ENCODE results near the gene KSR2.
A peak's percentile ranks its signal among the peaks of the same experiment; 100 is the strongest.

KSR2 gene

DNA sequence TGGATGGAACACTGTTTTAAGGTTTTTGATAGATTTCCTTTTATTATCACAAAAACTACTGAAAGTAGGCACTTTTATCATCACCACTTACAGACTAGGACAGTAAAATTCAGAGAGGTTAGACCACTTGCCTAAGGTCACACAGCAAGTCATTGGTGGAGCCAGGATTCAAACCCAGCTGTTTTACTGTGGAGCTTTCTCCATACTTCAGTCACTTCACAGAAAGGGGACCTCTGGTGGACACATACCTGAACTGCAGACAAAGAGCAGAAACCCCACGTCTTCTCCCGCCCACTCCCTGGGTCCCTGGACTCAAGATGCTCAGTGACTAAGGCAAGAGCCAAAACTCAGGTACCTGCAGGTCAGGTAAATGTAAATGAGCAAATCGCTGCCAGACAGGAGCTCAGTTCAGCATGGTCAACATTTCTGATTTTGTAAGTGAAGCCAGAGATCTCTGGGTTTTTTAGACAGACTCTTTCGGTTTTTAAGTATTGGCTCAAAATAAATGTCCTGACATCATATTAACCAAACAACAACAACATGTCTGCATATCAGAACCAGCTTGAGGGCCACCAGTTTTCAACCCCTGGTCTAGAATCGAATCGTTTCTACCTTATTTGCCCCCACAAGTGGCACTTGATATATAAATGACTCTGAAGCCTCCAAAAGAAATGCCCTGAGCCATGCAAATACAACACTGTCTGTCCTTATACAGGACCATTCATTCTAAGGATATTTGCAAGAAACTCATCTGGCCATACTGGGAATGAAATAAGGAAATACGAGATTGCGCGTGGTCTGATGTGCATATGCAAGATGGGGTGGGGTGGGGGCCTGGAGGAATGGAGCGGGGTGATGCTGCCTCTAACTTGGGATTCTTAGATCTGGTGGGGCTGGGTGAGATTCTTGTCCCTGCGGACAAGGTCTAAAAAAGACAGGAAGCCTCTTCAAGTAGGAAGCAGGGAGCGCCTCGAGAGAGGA is 110.9 kb downstream of the KSR2 start:
- DNase-seq (ENCODE audit: low read depth): peak; percentile 25

DNA sequence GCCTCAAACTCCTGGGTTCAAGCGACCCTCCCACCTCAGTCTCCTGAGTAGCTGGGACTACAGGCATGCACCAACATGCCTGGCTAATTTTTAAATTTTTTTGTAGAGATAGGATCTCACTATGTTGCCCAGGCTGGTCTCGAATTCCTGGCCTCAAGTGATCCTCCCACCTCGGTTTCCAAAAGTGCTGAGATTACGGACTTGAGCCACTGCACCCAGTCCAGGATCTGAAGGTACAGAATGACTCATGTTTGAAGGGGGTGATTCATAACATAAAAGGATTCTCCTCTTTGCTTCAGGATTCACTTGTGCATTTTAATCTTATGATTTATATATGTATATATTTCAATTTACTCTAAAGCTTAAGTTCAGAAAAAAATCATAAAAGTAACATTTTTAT is 111.7 kb downstream of the KSR2 start:
- DNase-seq (ENCODE audit: low read depth): peak; percentile 5

DNA sequence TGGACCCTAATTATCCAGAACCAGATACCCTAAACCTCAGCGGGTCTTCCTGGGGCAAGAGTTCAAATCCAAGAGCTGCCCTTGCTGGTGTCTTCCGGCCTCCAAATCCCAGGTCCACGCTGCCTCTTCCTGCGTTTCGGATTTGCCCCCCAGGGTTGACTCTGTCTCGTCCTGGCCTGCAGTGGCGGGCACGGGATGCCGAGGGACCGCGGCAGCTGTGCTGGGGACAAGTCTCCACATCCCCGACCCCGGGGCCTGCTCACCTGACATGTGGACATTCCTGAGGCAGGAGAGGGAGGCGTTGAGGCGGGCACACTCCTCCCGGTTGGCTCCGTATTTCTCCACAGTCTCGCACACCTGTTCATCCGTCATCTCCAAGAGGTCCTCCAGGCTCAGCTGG is 113.6 kb downstream of the KSR2 start:
- DNase-seq (ENCODE audit: low read depth): no peak

DNA sequence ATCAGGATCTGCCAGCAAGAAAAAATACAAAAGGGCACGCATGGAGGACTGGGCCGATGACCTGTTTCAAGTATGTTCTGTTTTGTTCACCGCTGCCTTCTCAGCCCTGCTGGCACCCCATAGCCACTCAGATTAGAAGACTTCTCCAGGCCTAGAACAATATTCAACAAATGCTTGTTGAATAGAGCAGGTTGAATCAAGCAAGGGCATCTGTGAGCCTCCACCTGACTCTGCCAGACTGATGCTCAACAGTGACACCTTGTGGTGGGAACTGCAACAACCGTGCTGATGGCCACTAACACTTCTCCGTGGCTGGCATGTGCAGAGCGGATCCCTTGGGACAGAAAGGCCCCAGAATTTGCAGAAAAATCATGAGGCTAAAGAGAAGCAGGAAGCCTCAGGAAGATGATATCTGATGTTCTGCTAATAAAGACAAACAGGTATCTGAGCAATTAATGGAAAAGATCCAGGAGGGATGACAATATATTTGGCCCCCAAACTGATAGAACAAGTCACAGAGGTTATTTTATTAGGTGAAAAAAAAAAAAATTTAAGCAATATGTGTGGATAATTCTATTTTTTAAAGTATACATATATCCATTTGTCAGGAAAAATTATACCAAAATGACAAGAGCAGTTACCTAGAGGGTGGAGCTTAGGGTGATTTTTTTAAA is 114.3 kb downstream of the KSR2 start:
- DNase-seq (ENCODE audit: low read depth): peak; percentile 19

DNA sequence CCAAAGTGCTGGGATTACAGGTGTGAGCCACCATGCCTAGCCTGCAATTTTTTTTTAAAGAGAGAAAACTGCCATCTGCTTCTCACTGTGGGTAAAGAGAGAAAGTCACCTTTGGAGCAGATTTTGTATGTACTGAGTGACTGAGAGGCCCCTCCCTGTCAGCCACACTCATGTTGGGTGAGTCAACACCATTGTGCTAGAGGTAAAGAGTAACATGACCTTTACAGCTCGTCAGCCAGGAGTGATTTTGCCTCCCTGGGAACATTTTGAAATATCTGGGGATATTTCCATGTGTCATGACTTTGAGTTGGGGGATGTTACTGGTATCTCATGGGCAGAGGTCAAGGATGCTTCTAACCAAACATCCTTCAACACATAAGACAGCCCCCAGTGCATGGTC is 115.2 kb downstream of the KSR2 start:
- DNase-seq (ENCODE audit: low read depth): no peak

DNA sequence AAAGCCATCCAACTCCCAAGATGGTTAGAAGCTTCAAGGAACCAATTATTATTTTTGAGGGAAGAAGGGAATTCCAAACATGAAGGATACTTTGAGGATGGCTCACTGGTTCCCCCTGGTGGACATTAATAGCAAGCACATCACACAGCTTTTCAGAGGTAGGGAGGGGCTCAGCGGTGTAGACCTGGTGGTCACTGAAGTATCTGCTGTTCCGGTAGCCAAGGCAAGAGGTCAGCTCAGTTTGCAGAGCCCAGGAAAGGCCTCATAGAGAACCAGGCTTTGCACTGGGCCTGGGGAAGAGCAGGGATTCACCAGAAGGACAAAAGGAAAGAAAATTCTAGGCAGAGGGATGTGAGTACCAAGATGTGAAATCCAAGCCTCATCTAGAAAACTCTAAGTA is 118.7 kb downstream of the KSR2 start:
- DNase-seq (ENCODE audit: low read depth): peak; percentile 15

DNA sequence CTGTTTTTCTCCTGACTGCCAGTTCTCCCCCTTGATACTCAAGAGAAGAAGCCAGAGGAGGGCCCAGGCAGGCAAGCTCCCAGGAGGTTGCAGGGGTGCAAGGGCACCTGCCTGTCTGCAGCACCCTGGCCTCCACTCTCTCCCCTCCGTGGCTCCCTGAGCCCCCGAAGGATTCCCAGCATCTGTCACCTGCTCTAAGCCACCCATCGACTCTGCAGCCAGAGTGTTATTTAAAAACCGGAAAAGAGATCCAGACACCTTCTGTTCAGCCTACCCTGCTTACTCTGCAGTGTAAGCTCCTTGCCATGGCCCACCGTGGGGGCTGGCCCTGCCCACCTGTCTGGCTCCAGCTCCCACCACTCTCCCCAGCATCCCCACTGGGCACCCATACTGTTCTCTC is 121.4 kb downstream of the KSR2 start:
- DNase-seq (ENCODE audit: low read depth): no peak

DNA sequence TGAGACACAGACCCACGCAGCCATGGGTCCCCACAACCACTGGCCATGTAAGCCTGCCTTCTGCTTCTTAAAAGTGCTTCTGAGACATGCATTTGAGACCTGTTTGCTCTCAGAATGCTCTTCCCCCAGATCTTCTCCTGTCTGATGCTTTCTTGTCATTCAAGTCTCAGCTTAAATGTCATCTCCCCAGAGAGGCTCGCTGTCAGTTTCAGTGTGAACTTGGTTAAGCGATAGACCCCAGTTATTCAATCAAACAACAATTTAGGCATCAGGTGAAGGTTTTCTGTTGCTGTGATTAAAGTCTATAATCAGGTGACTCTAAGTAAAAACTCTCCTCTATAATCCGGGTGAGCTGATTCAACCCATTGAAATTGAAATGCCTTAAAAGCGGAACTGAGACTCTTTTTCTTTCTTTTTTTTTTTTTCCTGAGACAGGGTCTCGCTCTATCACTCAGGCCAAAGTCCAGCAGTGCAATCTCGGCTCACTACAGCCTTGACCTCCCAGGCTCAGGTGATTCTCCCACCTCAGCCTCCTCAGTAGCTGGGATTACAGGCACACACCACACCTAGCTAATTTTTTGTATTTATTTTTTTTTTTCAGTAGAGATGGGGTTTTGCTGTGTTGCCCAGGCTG is 123.4 kb downstream of the KSR2 start:
- no peak for DNase-seq (ENCODE audit: low read depth)

DNA sequence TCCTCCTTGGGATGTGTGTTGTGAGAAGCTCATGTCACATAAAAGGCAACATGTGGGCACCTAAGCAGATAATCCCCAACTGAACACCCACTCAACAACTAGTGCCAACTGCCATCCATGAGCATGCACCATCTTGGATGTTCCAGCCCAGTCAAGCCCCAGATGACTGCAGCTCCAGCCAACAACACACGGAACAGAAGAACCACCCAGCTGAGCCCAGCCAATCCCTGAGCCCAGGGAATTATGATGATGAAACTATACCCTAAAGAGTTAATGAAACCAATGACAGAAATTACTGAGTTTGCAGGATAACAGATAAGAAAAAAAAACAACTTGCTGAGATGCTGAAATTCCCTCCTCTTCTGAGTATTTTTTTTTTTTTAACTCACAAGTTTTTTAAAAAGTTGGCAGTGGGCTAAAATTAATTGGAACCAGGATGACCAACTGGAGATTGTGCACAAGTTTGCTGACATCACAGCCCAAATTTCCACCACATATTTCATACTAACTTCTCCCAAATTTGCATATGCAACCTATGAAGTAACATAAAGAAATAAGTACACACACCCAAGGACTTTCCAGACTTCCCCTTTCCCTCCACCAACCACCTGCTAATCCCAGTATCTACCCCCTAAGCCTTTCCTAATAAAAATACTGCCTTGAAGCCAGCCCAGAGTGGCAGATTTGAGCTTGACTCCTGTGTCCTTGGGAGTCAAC is 124.5 kb downstream of the KSR2 start:
- no peak for DNase-seq (ENCODE audit: low read depth)

DNA sequence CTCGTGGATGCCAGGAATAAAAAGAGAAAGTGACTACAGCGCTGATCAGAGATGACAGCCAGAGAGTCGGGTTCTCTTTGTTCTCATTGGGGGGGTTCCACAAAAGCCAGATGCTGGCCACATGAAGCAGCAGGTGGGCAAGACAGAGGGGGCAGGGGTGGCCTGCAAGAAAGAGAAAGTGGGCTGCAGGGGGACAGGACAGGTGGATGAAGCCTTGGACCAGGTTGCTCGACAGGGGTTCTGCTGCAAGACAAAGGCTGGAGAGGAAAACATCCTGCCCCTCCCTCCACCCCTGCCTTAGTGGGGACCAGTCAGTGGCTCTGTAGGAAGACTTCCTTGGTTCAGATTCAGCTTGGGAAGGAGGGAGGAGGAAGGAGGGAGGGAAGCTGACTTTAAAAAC is 126.2 kb downstream of the KSR2 start:
- no peak for DNase-seq (ENCODE audit: low read depth)

DNA sequence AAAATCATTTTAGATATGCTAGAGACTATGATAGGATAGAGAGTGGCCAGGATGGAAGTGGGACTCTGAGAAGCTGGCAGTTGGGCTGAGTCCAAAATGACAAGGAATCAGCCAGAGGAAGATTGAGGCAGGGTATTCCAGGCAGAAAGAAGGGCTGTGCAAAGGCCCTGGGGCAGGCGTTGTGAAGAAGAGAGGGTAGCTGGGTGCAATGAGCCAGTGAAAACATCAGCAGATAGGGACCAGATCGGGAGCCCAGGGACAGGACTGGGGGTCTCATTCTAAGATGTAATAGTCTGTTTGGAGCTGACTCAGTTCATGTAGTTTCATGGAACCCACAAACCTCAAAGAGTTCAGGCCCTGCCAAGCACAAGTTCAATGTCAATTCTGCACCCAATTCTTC is 126.6 kb downstream of the KSR2 start:
- no peak for DNase-seq (ENCODE audit: low read depth)

DNA sequence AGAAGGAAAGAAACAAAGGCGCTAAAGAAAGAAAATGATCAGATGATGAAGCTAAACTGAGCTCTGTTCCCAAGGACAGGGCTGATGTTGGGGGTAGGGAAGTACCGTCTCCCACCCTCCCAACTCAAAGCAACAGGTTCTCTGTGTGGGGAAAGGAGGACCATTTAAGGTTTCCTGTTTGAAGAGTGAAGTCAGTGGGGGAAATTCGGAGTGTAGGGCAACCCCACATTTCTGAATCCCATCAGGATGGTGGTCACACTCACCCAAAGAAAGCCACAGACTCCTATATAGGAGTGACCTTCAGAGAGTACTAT is 131.1 kb downstream of the KSR2 start:
- no peak for DNase-seq (ENCODE audit: low read depth)

DNA sequence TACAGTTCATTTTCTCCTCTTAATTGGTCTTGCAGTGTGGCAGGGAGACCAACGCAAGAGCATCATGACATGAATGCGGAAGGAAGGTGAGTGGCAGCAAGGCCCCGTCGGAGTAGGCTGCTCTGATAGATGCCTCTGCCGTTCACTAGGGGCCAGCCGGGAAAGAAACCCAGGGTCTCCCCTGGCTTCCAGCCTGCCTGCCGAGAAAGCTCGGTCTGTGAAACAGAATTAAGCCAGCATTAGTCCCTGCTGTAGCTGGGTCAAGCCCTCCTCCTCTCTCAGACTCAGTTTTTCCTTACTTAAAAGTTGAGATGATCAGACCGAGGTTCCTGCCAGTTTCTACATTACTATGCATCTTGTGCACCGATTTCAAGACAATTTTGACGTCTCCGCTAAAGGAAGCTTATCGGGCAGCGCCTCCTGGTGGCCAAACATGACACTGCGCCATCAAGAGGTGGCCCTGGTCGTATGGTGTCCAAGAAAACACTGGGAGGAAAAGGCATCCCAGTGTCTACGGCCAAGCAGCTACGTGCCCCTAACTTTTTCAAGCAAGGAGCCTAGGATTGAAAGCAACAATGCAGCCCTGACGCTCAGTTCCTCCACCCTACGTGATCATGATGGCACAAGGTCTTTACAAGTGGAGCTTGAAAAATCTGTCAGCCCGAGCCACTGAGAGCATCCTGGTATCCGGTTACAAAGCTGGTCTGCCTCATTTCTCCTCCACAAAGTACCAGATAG is 131.6 kb downstream of the KSR2 start:
- DNase-seq (ENCODE audit: low read depth): peak; percentile 15

DNA sequence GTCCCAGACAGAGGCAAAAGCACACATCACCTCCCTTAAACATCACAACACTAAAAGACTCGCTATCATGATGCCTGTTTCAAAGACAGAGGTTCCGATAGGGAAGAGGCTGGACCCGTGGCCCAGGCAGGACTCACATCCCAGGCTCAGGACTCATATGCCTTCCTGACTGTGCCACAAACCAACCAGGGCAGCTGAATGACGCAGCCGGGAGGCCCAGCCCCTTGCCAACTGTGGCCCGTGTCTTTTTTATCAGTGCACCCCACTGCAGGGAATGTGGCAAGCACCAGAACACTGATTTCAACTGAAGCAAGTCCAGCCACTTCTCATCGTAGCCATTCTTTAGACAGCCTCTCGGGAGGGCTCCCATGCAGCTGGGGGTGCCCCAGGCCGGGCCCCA is 132.3 kb downstream of the KSR2 start:
- DNase-seq (ENCODE audit: low read depth): no peak

DNA sequence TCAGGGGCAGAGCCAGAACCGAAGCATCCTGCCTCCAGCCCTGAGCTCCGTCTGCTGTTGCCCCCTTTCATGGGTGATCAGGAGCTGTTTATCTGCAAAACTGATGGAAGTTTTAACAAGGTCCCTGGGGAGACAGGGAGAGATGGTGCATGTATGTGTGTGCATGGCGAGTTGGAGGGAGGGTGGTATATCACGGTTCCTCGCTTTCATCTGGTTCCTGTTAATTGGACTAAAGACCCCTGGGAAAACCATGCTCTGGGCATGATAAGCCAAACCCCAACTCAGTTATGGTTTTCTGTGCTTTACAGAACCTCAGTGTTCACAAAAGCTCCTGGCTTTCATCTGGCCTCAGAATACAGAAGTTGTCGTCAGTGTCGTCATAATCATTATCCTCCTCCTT is 133.6 kb downstream of the KSR2 start:
- DNase-seq (ENCODE audit: low read depth): no peak

DNA sequence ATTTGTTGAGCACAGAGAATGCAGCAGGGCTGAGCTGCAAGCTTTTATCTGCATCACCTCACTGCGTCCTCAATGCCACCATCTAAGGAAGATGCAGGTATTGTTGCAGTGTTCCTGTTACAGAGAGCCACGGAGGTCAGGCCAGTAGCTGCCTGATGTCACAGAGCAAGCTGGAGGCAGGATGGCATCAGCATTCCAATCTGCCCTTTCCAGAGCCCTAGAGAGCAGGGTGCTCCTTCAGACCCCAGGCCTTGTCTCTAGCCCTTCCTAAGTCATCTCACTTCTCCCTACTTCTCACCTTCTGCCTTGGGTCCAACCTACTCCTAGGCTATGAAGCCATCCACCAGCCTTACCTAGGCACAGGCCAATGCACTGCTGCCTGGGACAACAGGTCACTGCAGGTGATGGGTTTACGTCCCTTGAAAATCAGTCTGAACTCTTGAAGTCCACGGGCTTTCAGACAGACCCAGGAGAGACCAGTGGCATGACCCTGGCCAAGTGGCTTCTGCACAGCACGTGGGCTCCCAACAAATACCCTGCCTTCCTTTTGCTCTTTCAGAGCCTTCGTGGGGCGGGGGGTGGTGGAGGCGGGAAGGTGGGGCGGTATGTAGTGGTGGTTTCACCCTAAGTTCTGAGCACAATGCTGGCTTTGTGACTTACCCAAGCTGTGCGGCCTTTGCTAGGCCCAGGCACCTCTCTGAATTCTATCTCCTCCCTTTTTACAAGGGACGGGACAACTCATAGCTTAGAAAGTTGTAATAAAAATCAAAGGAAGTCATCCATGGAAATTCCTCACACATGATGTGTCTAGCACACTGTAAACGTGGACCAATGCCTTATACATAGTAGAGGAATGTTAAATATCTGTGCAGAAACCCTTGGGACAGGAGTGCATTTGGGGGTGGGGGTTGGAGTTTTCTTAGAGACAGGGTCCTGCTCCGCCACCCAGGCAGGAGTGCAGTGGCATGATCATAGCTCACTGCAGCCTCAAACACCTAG is 136.0 kb downstream of the KSR2 start:
- DNase-seq (ENCODE audit: low read depth): no peak

DNA sequence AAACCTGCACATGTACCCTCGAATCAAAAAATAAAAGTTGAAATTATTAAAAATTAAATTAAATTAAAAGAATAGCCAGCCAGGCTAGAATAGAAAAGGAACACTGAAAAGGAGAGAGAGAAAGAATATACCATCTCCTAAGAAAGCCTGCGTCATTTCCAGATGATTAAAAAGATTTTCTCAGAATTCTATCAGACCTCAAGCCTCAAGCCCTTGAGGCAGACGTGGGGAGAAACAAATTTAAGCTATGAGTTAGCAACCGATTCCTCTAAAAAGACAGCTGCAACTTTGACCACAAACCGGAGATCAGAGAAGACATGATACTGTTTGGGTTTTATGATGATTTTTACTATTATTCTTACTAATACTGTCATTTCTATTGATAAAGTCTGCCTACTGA is 138.3 kb downstream of the KSR2 start:
- DNase-seq (ENCODE audit: low read depth): no peak

DNA sequence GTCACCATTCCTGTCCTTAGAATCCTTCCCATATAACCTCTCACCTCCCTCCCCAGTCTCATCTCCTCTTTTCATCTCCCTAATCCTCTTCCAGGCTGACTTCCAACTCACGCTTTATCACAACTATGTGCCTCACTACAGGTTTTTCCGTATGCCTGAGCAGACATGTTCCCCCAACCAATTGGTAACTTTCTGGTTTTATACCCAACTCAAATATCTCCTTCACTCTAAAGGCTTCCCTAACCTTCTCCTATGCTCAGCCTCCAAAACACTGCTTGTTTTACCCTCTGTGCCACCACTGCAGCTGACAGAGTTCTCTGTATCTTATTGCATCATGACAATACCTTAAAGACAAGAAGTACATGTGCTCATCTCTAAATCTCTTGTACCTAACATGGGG is 139.7 kb downstream of the KSR2 start:
- no peak for DNase-seq (ENCODE audit: low read depth)

DNA sequence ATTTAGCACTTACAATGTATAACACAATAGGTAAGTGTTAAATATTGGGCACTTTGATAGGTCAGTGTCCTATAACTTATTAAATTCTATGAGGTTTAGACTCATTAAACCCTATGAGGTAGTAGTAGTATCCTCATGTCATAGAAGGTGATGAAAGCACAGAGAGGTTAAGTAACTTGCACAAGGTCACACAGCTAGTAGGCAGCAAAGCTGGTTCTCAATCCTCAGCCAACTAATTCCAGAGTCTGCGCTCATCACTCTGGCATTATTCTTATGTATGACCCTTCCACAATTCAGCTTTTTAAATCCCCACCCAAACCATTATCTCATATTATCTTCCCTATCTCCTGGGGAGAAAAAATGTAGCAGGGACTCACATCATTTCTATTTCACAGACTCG is 141.1 kb downstream of the KSR2 start:
- no peak for DNase-seq (ENCODE audit: low read depth)

DNA sequence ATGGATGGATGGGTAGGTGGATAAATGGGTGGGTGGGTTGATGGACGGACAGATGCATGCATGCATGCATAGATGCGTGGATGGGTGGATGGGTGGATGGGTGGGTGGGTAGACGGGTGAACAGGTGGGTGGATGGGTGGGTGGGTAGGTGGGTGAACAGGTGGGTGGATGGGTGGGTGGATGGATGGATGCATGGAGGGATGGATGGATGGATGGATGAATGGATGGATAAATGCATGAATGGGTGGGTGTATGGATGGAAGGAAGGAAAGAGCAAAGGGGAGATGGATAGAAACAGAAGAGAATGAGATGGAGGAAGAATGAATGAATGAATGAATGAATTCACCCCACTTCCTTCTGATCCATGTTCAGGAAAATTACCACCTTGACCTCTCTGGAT is 143.0 kb downstream of the KSR2 start:
- no peak for DNase-seq (ENCODE audit: low read depth)

Data from amniotic epithelial cell (primary cell).